ENCODE measurements around the gene TDRD12. TPM values are rescaled to one million over a fixed set of nuclear protein-coding genes. Genes with fewer than 3 reads are reported as not detected.

TDRD12 gene
- total and polyA plus RNA-seq, 2 experiments from 2014 or later = 0.68 to 2.8 TPM

DNA sequence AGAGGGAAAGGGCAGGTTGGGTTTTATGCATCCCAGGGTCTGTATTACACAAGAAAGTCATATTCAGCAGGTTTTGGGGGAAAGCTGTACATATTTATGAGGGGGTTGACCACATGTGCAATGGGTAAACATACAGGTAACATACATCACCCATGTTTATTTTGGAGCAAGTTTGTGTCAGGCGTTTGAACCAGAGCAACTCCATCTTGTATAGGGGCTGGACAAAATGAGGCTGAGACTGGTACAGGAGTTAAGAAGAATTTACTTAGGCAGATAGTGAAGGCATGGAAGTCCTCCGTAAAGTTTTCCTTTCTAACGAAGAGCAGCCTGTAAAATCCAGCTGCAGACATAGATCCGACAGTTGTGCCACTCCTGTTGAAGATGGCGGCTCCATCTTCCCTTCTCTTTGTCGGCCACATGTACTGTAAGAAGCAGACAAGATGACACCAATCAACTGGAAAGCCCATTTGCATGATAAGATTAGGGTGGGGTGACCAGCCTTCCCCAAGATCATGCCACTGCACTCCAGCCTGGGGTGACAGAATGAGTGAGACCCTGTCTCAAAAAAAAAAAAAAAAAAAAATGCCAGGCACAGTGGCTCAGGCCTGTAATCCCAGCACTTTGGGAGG, 32.6 kb upstream of the TDRD12 start (continued):
- TF ChIP-seq, protein P1, sequence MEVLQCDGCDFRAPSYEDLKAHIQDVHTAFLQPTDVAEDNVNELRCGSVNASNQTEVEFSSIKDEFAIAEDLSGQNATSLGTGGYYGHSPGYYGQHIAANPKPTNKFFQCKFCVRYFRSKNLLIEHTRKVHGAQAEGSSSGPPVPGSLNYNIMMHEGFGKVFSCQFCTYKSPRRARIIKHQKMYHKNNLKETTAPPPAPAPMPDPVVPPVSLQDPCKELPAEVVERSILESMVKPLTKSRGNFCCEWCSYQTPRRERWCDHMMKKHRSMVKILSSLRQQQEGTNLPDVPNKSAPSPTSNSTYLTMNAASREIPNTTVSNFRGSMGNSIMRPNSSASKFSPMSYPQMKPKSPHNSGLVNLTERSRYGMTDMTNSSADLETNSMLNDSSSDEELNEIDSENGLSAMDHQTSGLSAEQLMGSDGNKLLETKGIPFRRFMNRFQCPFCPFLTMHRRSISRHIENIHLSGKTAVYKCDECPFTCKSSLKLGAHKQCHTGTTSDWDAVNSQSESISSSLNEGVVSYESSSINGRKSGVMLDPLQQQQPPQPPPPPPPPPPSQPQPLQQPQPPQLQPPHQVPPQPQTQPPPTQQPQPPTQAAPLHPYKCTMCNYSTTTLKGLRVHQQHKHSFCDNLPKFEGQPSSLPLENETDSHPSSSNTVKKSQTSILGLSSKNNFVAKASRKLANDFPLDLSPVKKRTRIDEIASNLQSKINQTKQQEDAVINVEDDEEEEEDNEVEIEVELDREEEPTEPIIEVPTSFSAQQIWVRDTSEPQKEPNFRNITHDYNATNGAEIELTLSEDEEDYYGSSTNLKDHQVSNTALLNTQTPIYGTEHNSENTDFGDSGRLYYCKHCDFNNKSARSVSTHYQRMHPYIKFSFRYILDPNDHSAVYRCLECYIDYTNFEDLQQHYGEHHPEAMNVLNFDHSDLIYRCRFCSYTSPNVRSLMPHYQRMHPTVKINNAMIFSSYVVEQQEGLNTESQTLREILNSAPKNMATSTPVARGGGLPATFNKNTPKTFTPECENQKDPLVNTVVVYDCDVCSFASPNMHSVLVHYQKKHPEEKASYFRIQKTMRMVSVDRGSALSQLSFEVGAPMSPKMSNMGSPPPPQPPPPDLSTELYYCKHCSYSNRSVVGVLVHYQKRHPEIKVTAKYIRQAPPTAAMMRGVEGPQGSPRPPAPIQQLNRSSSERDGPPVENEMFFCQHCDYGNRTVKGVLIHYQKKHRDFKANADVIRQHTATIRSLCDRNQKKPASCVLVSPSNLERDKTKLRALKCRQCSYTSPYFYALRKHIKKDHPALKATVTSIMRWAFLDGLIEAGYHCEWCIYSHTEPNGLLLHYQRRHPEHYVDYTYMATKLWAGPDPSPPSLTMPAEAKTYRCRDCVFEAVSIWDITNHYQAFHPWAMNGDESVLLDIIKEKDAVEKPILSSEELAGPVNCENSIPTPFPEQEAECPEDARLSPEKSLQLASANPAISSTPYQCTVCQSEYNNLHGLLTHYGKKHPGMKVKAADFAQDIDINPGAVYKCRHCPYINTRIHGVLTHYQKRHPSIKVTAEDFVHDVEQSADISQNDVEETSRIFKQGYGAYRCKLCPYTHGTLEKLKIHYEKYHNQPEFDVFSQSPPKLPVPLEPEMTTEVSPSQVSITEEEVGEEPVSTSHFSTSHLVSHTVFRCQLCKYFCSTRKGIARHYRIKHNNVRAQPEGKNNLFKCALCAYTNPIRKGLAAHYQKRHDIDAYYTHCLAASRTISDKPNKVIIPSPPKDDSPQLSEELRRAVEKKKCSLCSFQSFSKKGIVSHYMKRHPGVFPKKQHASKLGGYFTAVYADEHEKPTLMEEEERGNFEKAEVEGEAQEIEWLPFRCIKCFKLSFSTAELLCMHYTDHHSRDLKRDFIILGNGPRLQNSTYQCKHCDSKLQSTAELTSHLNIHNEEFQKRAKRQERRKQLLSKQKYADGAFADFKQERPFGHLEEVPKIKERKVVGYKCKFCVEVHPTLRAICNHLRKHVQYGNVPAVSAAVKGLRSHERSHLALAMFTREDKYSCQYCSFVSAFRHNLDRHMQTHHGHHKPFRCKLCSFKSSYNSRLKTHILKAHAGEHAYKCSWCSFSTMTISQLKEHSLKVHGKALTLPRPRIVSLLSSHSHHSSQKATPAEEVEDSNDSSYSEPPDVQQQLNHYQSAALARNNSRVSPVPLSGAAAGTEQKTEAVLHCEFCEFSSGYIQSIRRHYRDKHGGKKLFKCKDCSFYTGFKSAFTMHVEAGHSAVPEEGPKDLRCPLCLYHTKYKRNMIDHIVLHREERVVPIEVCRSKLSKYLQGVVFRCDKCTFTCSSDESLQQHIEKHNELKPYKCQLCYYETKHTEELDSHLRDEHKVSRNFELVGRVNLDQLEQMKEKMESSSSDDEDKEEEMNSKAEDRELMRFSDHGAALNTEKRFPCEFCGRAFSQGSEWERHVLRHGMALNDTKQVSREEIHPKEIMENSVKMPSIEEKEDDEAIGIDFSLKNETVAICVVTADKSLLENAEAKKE (CRISPR knock-in tag; IDR thresholded peaks at IDR 0.05) = no peak

DNA sequence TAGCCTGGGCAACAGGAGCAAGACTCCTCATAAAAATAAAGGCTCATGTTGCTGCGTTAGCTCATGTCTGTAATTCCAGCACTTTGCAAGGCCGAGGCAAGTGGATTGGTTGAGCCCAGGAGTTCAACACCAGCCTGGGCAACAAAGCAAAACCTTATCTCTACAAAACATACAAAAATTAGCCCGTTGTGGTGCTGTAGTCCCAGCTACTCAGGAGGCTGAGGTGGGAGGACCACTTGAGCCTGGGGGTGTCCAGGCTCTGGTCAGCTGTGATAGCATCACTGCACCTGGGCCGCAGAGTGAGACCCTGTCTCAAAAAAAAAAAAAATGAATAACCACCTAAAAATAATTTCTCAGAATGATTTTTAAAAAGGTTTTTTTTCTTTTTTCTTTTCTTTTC, 31.9 kb upstream of the TDRD12 start:
- peaks cover 18% of the 10 kb centered on the region for H3K27me3 ChIP-seq (ENCODE audit: insufficient read depth)
- H4K20me1 ChIP-seq (replicated peaks; ENCODE audit: insufficient read depth) = no peaks in the 10 kb centered on the region; the same call in 1 of the 2 replicates
- Mint-ChIP-seq H3K36me3 (ENCODE audit: low read depth) (peaks cover under 1% of the 10 kb centered on the region; the same call in 1 of the 3 replicates), H3K27ac (no peak overlapping the region), H3K4me3 (no peak overlapping the region), H3K4me1 (peaks cover 3% of the 10 kb centered on the region), H3K9me3 (peaks cover under 1% of the 10 kb centered on the region; the same call in 2 of the 3 replicates), H3K27me3 (ENCODE audit: insufficient read depth, low read depth, poor library complexity) (peaks cover 11% of the 10 kb centered on the region)
- H3K4me3 ChIP-seq = no peak overlapping the region
- ATAC-seq (no peak), DNase-seq (ENCODE audit: low spot score) (no peak)
- no peaks in the 10 kb centered on the region for H3K36me3 ChIP-seq (ENCODE audit: insufficient read depth)
- H3K27ac ChIP-seq (ENCODE audit: low read depth) = no peak overlapping the region
- TF ChIP-seq, protein P2, sequence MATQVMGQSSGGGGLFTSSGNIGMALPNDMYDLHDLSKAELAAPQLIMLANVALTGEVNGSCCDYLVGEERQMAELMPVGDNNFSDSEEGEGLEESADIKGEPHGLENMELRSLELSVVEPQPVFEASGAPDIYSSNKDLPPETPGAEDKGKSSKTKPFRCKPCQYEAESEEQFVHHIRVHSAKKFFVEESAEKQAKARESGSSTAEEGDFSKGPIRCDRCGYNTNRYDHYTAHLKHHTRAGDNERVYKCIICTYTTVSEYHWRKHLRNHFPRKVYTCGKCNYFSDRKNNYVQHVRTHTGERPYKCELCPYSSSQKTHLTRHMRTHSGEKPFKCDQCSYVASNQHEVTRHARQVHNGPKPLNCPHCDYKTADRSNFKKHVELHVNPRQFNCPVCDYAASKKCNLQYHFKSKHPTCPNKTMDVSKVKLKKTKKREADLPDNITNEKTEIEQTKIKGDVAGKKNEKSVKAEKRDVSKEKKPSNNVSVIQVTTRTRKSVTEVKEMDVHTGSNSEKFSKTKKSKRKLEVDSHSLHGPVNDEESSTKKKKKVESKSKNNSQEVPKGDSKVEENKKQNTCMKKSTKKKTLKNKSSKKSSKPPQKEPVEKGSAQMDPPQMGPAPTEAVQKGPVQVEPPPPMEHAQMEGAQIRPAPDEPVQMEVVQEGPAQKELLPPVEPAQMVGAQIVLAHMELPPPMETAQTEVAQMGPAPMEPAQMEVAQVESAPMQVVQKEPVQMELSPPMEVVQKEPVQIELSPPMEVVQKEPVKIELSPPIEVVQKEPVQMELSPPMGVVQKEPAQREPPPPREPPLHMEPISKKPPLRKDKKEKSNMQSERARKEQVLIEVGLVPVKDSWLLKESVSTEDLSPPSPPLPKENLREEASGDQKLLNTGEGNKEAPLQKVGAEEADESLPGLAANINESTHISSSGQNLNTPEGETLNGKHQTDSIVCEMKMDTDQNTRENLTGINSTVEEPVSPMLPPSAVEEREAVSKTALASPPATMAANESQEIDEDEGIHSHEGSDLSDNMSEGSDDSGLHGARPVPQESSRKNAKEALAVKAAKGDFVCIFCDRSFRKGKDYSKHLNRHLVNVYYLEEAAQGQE (IDR thresholded peaks at IDR 0.05; ENCODE audit: unreplicated experiment) = no peak
- no peak for TF ChIP-seq CREB1 (CRISPR knock-in tag; IDR thresholded peaks at IDR 0.05; ENCODE audit: low read depth)
- no peak overlapping the region for H2AFZ ChIP-seq
- no peaks in the 10 kb centered on the region for H3K9me2 ChIP-seq (ENCODE audit: insufficient read depth)
- peaks cover under 1% of the 10 kb centered on the region; the same call in 1 of the 2 replicates for H3K79me2 ChIP-seq (replicated peaks; ENCODE audit: insufficient read depth)
- H3F3A ChIP-seq (replicated peaks; ENCODE audit: low read depth) = 0 out of 2 replicates have a peak, but pooled peaks cover 3% of the 10 kb centered on the region
- no peak overlapping the region for H3K4me2 ChIP-seq
- peaks cover 3% of the 10 kb centered on the region; the same call in 1 of the 2 replicates for H3K4me1 ChIP-seq (ENCODE audit: insufficient read depth)
